Small intestine (tissue), 7 donors: Measurements from ENCODE around the gene PIP5K1B. TPM values are rescaled to one million over a fixed set of nuclear protein-coding genes. Genes with fewer than 3 reads are reported as not detected.

Experiments used
- DNase-seq, 2 donors: peaks; one replicate each; pipeline versions ENCODE4 v3.0.0 to v3.0.0-alpha.2; 2013
- FAIRE-seq: peaks from 2 replicates; lab custom pipeline; 2012; peaks lifted over from hg19 to GRCh38; lab: Jason Lieb, UNC
- H3K27ac ChIP-seq, 3 donors: one replicate each; pipeline ENCODE4 v1.5.1; 2013; ENCODE audit warnings: low read length in 2 of 3, mild to moderate bottlenecking in 2 of 3, control low read depth in 1 of 3, inconsistent platforms in 1 of 3, low read depth in 1 of 3, moderate library complexity in 1 of 3
- H3K27me3 ChIP-seq, 3 donors: one replicate each; pipeline ENCODE4 v1.6.1; 2013; ENCODE audit warnings: low read length in 3 of 3, inconsistent platforms in 1 of 3; ENCODE audit not compliant: control insufficient read depth in 3 of 3, insufficient read depth in 3 of 3
- H3K36me3 ChIP-seq, 3 donors: one replicate each; pipeline ENCODE4 v1.6.1; 2013; ENCODE audit warnings: low read length in 3 of 3, inconsistent platforms in 1 of 3, low read depth in 1 of 3, mild to moderate bottlenecking in 1 of 3, moderate library complexity in 1 of 3; ENCODE audit not compliant: control insufficient read depth in 3 of 3, insufficient read depth in 2 of 3
- H3K4me1 ChIP-seq, 3 donors: one replicate each; pipeline ENCODE4 v1.6.1; 2013; ENCODE audit warnings: low read length in 2 of 3, inconsistent platforms in 1 of 3, low read depth in 1 of 3, mild to moderate bottlenecking in 1 of 3, moderate library complexity in 1 of 3; ENCODE audit not compliant: control insufficient read depth in 3 of 3, insufficient read depth in 2 of 3
- H3K4me3 ChIP-seq, 3 donors: one replicate each; pipeline ENCODE4 v1.5.1; 2013; ENCODE audit warnings: low read length in 3 of 3, control low read depth in 1 of 3, inconsistent platforms in 1 of 3, low read depth in 1 of 3, mild to moderate bottlenecking in 1 of 3, moderate library complexity in 1 of 3
- H3K9me3 ChIP-seq, 2 donors: one replicate each; pipeline ENCODE4 v1.6.1; 2013; ENCODE audit warnings: low read depth in 1 of 2, low read length in 1 of 2; ENCODE audit not compliant: control insufficient read depth in 2 of 2, insufficient read depth in 1 of 2
- WGBS, 3 donors: extraction: QIAGEN DNeasy Blood & Tissue Kit; methylation state at CpG; one replicate each; pipeline ENCODE4 v1.1.7; 2013; 5-methylcytosine and 5-hydroxymethylcytosine counted together
- polyA plus RNA-seq, 4 donors: library from polyadenylated mRNA; stranded (reverse) in 3 of 4; unstranded in 1 of 4; fragments of 200-250 nt in 3 of 4; fragments of 120-200 nt in 1 of 4; gene quantifications; one replicate each; pipeline versions ENCODE4 v1.2.1 to v1.2.3, GENCODE V29; 2013
- donor health status: healthy with polysubstance abuse.
- donor health status: control.
- donor health status: control.
- donor health status: Bipolar disorder and iron deficiency.
- donor health status: healthy.

The PIP5K1B gene
- polyA plus RNA-seq, 4 donors, result 28.8 to 58.0 (median 49.7) TPM

DNA sequence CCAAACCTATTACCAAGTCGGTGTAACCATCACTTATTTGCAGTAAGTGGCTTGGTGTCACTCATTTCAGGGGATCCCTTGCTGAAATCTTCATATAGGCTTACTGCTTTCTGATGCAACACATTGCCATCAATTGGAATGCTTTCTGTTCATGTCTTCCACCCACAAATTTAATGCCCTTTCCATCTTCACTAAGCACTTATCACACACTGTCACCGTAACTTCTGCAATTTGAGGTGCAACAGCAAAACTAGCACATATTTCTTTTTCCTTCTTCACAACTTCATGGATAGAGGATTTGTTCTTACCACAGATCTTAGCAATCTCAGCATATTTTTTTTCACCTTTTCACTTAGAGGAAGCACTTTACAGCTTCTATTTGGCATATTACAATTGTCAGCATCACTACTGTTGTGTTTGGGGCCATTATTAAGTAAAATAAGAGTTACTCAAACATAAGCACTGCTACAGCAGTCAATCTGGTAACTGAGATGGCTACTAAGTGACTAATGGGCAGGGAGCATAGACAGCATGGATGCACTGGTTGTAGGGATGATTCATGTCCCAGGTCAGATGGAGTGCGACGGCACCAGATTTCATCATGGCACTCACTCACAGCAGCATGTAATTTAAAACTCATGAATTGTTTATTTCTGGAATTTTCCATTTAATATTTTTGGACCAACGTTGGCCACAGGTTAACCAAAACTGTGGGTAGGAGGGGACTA is 70.1 kb downstream of the PIP5K1B start:
- Histone ChIP-seq H3K27me3 (no peaks in the 10 kb centered on the region), H3K4me3 (no peak overlapping the region), H3K27ac (no peak overlapping the region), H3K36me3 (peaks cover 0 to 5% (median 0%) of the 10 kb centered on the region in 3 donors), H3K9me3 (no peaks in the 10 kb centered on the region), H3K4me1 (peaks cover 0 to 15% (median 0%) of the 10 kb centered on the region in 3 donors)
- FAIRE-seq, result no peak
- DNase-seq, result no peak
- 84 to 94% (median 94%) methylated on average over 5 of the region's 5 CpGs for WGBS, 3 donors

DNA sequence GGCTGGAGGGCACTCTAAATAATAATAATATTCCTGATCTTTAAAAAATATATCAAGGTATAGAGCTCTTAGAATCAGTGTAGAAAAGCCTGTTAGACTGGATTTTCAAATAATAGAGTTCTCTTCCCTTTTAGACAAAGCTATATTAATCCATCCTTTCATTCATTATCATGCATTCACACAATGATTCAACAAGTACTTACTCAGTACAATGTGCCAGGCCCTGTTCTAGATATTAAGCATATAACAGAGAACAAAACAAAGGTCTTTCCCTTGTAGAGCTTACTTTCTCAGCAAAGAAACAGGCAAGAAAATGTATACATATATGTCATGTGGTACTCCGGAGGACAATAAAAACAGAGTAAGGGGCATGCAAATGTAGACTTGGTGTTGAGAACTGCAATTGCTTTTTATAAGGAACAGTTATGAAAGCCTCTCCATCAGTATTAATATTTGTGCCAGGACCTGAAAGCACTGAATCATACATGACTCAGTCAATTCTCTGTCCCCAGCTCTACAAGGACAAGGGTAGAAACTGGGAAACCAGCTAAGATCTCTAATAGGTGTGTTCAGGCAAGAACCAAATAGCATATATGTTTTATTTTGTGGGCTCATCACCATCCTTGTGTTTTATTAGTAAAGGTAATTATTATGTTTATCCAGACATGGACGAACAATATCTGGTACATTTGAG is 72.2 kb downstream of the PIP5K1B start:
- no peaks in the 10 kb centered on the region for H3K36me3 ChIP-seq
- no peak overlapping the region for H3K4me3 ChIP-seq
- no peak for FAIRE-seq
- no peak overlapping the region for H3K27ac ChIP-seq
- no peaks in the 10 kb centered on the region for H3K27me3 ChIP-seq
- WGBS, 3 donors, result 77 to 92% (median 85%) methylated on average over 2 of the region's 2 CpGs
- H3K9me3 ChIP-seq, result no peaks in the 10 kb centered on the region
- no peak for DNase-seq
- H3K4me1 ChIP-seq, result peaks cover 4 to 16% (median 5%) of the 10 kb centered on the region in 3 donors

DNA sequence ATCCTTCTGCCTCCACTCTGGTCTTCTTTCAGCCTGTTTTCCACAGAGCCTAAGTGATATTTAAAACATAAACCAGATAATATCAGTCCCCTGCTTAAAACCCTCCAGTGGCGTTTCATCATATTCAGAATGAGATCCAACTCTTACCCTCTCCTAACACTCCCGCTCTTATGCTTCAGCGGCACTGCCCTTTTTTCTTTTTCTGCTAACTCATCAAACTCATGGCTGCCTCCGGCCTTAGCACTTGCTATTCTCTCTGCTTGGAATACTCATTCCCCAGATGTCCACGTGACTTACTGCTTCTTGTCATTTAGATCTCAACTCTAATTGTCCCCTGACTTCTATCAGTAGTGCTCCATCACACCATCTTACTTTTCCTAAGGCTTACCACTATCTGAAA is 73.6 kb downstream of the PIP5K1B start:
- Histone ChIP-seq H3K4me3 (no peak overlapping the region), H3K27me3 (no peaks in the 10 kb centered on the region), H3K27ac (peak overlapping the region in 1 of 3 donors; percentile 95), H3K36me3 (peaks cover 0 to 4% (median 1%) of the 10 kb centered on the region in 3 donors), H3K9me3 (no peaks in the 10 kb centered on the region), H3K4me1 (peaks cover 4 to 21% (median 15%) of the 10 kb centered on the region in 3 donors)
- 86 to 93% (median 89%) methylated on average over 5 of the region's 5 CpGs for WGBS, 3 donors
- no peak for FAIRE-seq
- DNase-seq, result no peak

DNA sequence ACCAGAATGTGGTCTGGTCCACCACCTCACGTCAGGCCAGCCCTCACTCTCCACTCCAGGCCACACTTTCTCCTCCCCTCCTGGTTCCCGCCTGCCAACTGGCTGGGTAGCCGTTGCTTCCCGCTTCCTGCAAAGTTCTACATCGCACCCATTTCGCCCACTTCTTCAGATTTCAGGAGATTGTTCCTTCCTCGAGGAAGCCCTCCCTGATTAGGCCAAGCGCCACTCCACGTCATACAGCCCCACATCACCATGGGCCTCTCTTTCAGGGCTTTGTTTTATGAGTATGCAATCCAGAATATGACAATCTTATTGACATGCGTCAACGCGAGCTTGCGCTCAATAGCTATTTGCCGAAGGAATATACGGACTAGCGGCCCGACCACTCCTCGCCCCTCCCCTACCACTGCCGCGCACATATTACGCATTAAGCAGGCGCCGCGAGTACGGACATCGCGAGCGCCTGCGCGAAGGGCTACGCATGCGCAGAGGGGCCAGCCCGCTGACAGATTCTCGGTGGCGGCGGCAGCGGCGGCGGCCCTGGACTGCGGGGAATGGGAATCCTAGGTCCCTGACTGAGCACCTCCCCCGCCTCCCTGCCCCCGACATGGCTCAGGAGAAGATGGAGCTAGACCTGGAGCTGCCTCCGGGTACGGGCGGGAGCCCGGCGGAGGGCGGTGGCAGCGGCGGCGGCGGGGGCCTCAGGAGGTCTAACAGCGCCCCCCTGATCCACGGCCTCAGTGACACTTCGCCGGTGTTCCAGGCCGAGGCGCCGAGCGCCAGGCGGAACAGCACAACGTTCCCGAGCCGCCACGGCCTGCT is 74.7 kb downstream of the PIP5K1B start:
- H3K27me3 ChIP-seq, result no peaks in the 10 kb centered on the region
- H3K9me3 ChIP-seq, result no peaks in the 10 kb centered on the region
- DNase-seq, result peak; percentile 93 to 98
- H3K36me3 ChIP-seq, result peaks cover 0 to 4% (median 3%) of the 10 kb centered on the region in 3 donors
- no peak for FAIRE-seq
- 0 to 1% (median 0%) methylated on average over 51 to 65 of the region's 65 CpGs for WGBS, 3 donors
- peak overlapping the region; percentile 61 to 74 (median 66) for H3K4me3 ChIP-seq
- H3K27ac ChIP-seq, result peak overlapping the region; percentile 70 to 95 (median 91)
- H3K4me1 ChIP-seq, result peaks cover 4 to 23% (median 16%) of the 10 kb centered on the region in 3 donors

DNA sequence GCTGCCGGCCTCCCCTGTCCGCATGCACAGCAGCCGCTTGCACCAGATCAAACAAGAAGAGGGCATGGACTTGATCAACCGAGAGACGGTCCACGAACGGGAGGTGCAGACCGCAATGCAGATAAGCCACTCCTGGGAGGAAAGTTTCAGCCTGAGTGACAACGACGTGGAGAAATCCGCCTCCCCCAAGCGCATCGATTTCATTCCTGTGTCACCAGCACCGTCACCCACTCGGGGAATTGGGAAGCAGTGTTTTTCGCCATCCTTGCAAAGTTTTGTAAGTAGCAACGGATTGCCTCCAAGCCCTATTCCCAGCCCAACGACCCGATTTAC is 75.3 kb downstream of the PIP5K1B start:
- FAIRE-seq, result no peak
- H3K4me1 ChIP-seq, result peaks cover 4 to 24% (median 21%) of the 10 kb centered on the region in 3 donors
- H3K36me3 ChIP-seq, result peaks cover 0 to 4% (median 3%) of the 10 kb centered on the region in 3 donors
- 1 to 2% (median 1%) methylated on average over 19 of the region's 19 CpGs for WGBS, 3 donors
- H3K9me3 ChIP-seq, result no peaks in the 10 kb centered on the region
- H3K4me3 ChIP-seq, result peak overlapping the region; percentile 61 to 74 (median 66)
- H3K27me3 ChIP-seq, result no peaks in the 10 kb centered on the region
- H3K27ac ChIP-seq, result peak overlapping the region; percentile 70 to 95 (median 91)
- no peak for DNase-seq

DNA sequence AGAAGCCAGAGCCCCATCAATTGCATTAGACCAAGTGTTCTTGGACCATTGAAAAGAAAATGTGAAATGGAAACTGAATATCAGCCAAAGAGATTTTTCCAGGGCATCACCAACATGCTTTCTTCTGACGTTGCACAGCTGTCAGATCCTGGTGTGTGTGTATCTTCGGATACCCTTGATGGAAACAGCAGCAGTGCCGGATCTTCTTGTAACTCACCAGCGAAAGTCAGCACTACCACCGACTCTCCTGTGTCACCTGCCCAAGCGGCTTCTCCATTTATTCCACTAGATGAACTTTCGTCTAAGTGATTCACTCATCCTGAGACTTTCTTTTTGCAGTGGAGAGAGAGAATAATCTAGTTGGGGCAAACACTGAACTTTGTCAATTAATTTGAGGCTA is 75.7 kb downstream of the PIP5K1B start:
- WGBS, 3 donors, result 5 to 11% (median 7%) methylated on average over 7 of the region's 7 CpGs
- H3K27ac ChIP-seq, result peak overlapping the region; percentile 70 to 95 (median 91)
- FAIRE-seq (no peak), DNase-seq (peak in 1 of 2 donors; percentile 43)
- H3K4me3 ChIP-seq, result peak overlapping the region; percentile 61 to 74 (median 66)
- no peaks in the 10 kb centered on the region for H3K27me3 ChIP-seq
- peaks cover 0 to 4% (median 3%) of the 10 kb centered on the region in 3 donors for H3K36me3 ChIP-seq
- no peaks in the 10 kb centered on the region for H3K9me3 ChIP-seq
- peaks cover 4 to 25% (median 24%) of the 10 kb centered on the region in 3 donors for H3K4me1 ChIP-seq

DNA sequence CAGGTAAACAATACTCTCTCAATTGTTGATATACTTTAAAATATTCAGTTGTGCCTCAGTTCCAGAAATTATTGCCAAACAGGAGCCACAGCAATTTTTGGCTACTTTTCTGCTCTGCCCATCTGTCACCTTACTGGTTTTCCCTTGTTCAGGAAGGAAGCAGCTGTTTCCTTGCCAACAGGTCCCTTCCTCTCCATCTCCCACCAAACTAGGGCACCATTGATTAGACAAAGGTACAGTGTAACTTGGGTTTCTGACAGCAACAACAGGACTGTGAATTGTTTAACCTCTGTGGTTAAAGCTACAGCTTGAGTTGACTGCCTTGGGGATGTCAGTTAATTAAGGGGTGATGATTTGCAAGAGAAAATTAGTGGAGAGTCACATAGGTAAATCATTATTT is 76.9 kb downstream of the PIP5K1B start:
- H3K27me3 ChIP-seq, result no peaks in the 10 kb centered on the region
- DNase-seq, result no peak
- H3K4me1 ChIP-seq, result peaks cover 4 to 25% (median 24%) of the 10 kb centered on the region in 3 donors
- H3K4me3 ChIP-seq, result no peak overlapping the region
- peaks cover 4 to 6% (median 4%) of the 10 kb centered on the region in 3 donors for H3K36me3 ChIP-seq
- no peaks in the 10 kb centered on the region for H3K9me3 ChIP-seq
- peak overlapping the region in 1 of 3 donors; percentile 95 for H3K27ac ChIP-seq
- FAIRE-seq, result no peak

DNA sequence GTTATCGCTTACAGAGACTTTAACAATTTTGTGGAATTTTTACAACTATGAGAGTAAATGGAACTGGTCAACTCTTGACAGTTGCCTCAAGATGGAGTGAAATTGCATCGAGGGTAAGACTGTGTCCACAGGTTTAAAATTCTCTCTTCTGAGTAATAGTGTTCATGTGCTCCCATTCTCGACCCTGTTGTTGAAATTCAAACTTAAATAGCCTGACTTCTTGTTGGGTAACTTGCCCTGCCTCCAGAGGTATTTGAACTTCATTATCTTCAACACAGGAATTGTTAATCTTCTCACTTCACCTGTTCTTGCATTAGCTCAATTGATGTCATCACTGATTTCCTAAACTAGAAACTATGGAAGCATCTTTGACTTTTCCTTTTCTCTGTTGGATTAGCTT is 77.5 kb downstream of the PIP5K1B start:
- H3K36me3 ChIP-seq, result peaks cover 4 to 9% (median 4%) of the 10 kb centered on the region in 3 donors
- H3K27ac ChIP-seq, result no peak overlapping the region
- DNase-seq (no peak), FAIRE-seq (no peak)
- no peaks in the 10 kb centered on the region for H3K9me3 ChIP-seq
- H3K4me3 ChIP-seq, result no peak overlapping the region
- no peaks in the 10 kb centered on the region for H3K27me3 ChIP-seq
- H3K4me1 ChIP-seq, result peaks cover 4 to 25% (median 24%) of the 10 kb centered on the region in 3 donors
- 65 to 76% (median 75%) methylated on average over 3 of the region's 3 CpGs for WGBS, 3 donors
